Right renal cortex interstitium (tissue), 3 donors: ENCODE results near the gene IGSF9B. TPM values are rescaled to one million over a fixed set of nuclear protein-coding genes. Genes with fewer than 3 reads are reported as not detected.

Experiments
- DNase-seq, 3 donors: peaks; one replicate each; pipeline ENCODE4 v3.0.0-alpha.2; 2013; ENCODE audit warnings: low read depth in 3 of 3, low spot score in 2 of 3
- polyA plus RNA-seq, 3 donors: library from polyadenylated mRNA; unstranded; fragments of 120-200 nt; gene quantifications; one replicate each; pipeline ENCODE4 v1.2.1, GENCODE V29; 2013; ENCODE audit not compliant: insufficient read length in 3 of 3

Gene IGSF9B
- polyA plus RNA-seq, 3 donors: 3.8 to 6.0 (median 4.8) TPM

GRCh38 chr11:133865466-133865865 is 91.3 kb downstream of the IGSF9B start:
- DNase-seq: no peak

- DNase-seq: no peak
Measured at GRCh38 chr11:133864756-133865155, 92.0 kb downstream of the IGSF9B start.

GRCh38 chr11:133860151-133860550 is 96.6 kb downstream of the IGSF9B start:
- no peak for DNase-seq

Other genes with a start within 250 kb of the IGSF9B start
- gene SPATA19, start 111.5 kb downstream of the IGSF9B start, polyA plus RNA-seq: not detected
- 10 to 100 TPM; 47.7 to 55.4 (median 49.2) TPM for gene JAM3, start 112.1 kb upstream of the IGSF9B start, polyA plus RNA-seq